Left ventricle myocardium superior (tissue), 1 donor: Measurements from ENCODE around the gene ZNF503. TPM values are rescaled to one million over a fixed set of nuclear protein-coding genes. Genes with fewer than 3 reads are reported as not detected.

Source experiments
- ATAC-seq: fragments of 200-7000 bp; cut with Tn5 transposase; one replicate; pipeline ENCODE4 v1.9.1; 2020; ENCODE audit warnings: mild to moderate bottlenecking, moderate library complexity
- DNase-seq: peaks from one replicate; pipeline ENCODE4 v3.0.0-alpha.2; 2020
- intact Hi-C: fragments of 100-400 bp; cut with micrococcal nuclease; formaldehyde crosslinking; loops from one replicate; pipeline ENCODE4 v1.11.0; 2022
- total RNA-seq: library from RNA; stranded (reverse); fragmentation: NEBNext Ultra II Directional; extraction: Animal tissue kit (Norgen Biotek cat#: 25700); gene quantifications from one replicate; pipeline ENCODE4 v1.2.1, GENCODE V29; 2021
- donor health status: DM: no; HTN: yes; CAD: no; lungs with severe emphysema.

ZNF503 gene
- total RNA-seq, 1 donor from 2014 or later, result 6.8 TPM

GRCh38 chr10:75432176-75432575 lies 30.6 kb upstream of the ZNF503 start:
- no peak for ATAC-seq
- no peak for DNase-seq
- intact Hi-C loops, result no loop called here

DNA sequence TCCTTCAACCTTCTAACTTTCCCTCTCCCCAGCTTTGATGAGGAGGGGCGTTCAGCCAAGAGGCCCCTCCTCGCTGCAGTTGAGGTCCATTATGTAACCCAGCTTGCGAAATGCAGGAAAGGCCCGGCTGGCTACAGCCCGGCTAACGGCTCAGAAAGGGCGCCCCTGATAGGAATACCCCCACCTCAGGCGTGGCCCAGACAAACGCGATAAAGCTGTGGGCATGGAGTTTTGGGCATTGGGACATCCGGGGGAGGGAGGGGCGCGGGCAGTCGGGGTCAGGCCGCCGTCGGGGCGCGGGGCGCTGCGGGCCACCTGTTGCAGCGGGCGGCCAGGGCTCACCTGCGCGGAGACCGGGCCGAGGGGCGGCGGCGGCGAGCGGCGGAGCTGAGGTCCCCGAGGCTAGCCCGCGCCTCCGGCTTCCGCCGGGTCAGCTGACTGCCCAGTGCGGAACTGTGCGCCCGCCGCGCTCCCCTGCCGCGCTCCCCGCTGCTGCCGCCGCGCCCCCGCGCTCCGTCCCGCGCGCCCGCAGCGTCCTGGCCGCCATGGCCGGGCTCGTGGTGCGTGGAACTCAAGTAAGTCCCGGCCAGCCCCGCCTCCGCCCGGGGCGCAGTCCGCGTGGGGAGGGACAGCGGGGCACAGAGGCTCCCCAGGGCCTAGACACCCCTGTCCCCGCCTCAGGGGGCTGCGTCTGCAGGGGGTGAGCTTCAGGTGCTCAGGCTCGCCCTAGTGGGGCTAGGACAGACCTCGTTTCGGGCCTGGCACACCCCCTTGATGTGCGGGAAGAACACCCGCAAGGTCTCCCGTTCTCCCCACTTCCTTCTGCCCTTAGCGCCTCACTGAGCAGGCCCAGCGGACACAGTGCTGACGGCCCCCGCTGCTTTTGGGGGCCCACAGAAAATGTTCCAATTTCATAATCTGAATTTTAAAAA lies 29.9 kb upstream of the ZNF503 start, which contains the start of gene LRMDA:
LRMDA (plus strand) TSS at position 445 of the 932 bp plus-strand sequence.
- ATAC-seq (peak; percentile 74), DNase-seq (peak; percentile 77)
- intact Hi-C loops, result no loop called here

DNA sequence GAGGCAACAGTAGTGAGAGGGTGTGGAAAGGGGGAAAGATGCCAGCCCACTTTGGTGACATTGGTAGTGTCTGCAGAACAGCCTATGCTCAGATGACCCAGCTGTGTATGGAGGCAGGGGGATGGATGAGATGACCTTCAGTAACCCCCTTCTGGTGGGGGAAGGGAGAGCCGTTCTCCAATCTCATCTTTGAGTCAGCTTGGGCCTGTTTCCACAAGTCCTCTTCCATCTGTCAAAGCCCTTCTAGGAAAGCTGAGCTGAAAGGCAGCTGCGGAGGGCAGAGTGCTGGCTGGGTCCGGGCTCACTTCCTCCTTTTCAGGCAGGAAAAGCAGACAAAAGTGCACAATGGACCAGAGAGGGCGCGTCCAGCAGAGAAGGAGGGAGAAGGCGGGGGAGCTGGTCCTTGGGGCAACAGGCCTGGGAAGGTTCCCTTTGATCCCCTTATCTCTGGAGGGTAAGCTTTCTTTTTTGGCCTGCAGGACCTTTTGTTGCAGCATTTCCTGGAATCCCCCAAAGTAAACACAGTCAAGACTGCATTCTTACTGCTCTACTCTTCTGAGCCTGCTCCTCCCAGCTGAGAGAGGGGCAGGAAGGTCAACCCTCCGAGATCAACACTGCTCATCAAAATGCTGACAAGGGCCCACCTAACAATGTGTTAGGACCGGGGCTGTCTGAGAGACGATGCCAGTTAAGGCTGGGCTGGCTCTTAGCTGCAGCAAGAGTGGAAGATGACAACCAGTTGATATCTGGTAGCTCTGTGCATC lies 28.6 kb upstream of the ZNF503 start:
- DNase-seq (peak; percentile 71), ATAC-seq (peak; percentile 79)
- intact Hi-C loops, result no loop called here

DNA sequence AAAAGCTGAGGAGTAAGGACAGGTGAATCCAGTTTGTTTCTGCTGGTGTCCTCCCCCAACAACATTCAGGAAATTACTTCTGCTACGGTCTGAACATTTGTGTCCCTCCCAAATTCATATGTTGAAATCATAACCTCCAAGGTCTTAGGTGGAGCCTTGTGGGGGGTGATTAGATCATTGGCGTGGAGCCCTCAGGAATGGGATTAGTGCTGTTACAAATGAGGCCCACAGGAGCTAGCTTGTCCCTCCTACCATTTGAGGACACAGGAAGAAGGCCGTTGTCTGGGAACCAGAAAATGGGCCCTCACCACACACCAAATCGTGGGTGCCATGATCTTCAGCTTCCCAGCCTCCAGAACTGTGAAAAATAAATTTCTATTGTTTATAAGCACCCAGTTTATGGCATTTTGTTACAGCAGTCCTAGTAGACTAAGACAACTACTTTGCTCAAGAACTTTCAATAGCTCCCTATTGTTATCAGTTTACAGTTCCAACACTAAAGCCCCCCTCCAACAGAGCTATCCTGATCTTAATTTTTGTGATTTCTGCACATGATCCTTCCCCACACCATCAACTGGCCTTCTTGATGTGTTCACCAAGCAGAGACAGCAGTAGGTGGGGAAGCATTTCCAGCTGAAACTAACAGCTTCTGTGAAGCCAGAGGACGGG lies 27.7 kb upstream of the ZNF503 start:
- ATAC-seq (peak; percentile 39), DNase-seq (no peak)
- intact Hi-C loops, result no loop called here

DNA sequence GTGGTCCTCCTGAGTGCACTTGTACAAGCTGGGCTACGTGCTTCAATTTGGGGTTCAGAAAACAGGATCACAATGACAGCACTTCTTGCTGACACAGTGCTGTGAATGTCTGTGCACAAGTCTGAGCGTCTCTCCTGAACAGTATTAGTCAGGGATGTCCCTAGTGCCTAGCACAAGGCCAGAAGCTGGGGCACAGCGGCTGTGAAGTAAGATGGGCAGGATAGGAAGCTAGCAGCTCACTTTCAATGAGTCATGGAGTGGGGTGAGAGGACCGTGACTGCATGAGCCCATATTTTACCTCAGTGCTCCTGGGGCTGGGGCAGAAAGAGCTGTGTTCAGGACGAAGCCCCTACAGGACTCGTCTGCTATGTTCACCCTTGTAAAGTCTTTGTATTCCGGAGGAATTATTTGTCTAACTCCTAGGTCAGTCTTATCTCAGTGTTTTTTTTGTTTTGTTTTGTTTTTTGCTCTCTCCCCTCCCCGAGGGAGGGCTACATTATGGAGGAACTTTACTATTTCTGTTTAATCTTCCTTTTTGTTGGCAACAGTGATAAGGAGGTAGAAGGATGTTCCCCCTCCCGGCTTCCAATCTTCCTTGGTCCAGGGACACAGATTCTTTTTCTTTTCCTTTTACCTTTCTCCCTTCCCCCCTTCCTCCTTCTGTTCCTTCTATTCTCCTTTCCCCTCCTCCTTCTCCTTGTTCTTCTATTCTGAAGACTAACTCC lies 27.0 kb upstream of the ZNF503 start:
- ATAC-seq (no peak), DNase-seq (no peak)
- intact Hi-C loops, result no loop called here

GRCh38 chr10:75427951-75428350 lies 26.4 kb upstream of the ZNF503 start:
- no peak for ATAC-seq
- DNase-seq, result no peak
- intact Hi-C loops, result no loop called here

DNA sequence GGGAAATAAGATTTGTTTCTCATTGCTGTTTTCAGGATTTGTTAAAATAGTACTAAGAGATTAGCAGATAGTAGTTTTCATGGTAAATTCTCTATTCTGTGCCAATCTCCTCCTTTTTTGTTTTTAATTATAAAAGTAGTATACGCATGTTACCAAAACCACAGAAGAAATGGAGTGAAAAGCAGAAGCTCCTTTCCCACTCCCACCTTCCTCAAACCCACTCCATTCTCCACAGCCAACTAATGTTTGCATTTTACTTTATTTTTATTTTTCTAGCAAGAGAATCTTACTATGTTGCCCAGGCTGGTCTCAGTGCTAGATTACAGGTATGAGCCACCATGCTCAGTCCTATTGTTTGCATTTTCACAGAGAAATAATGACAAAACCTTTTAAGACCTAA lies 25.3 kb upstream of the ZNF503 start:
- ATAC-seq (no peak), DNase-seq (no peak)
- intact Hi-C loops, result no loop called here

DNA sequence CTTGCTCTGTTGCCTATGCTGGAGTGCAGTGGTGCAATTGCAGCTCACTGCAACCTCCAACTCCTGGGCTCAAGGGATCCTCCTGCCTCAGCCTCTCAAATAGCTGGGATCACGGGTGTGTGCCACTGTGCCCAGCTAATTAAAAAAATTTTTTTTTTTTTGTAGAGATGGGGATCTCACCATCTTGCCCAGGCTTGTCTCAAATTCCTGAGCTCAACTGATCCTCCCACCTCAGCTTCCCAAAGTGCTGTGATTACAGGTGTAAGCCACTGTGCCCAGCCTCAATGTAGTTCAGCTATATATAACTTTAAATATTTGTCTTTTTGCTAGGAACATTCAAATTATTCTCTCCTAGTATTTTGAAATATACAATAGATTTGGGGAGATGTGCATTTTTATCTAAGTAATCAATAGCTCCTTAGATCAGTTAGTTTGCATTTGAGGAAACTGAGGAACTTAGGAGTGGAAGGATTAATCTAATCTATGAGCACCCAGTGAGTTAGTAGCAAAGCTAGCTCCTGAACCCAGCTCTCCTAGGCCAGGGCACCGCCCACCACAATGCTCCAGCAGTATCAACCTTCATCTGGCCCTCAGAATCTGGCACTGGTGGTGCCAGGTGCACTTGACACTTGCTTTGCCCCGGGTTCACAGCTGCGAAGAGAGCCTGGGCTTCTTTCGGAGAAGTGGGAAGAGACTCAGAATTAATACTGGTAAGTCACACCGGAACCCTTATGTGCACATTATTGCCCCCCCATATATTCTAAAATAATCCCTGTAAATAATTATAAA lies 23.9 kb upstream of the ZNF503 start:
- intact Hi-C loops, result no loop called here
- ATAC-seq (no peak), DNase-seq (no peak)

DNA sequence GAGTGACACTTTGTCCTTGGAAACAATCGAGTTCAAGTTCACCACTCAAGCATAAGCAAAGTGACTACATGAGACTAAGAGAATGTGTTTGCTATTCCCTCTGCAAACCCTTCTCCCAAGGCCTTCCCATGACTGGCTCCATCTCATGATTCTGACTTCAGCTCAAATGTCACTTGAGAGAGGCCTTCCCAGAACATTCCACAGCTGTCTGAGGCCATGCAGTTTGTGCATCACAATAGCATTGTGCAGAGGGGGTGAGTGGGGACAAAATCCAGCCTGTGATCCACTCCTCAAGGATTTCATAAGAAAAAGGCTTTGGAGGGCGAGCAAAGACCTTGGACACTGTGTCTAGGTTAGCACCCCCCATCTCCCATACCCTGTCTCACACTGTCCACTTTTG lies 23.0 kb upstream of the ZNF503 start:
- intact Hi-C loops, result no loop called here
- ATAC-seq (no peak), DNase-seq (no peak)

DNA sequence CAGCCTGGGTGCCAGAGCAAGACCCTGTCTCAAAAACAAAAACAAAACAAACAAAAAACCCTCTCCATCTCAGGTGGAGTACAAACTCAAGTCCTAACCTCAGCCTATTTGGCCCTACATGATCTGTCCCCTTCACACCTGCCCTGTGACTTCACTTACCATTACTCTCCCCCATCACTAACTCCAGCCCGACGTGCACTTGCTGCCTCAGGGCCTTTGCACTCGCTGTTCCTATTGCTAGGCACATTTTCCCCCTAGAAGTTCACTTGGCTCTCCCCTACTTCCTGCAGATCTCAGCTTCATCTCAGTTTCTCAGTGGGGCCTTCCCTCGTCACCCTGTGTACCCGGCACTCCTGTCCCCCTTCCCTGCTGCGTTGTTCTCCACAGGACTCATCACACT lies 21.3 kb upstream of the ZNF503 start:
- DNase-seq (no peak), ATAC-seq (no peak)
- intact Hi-C loops, result no loop called here

DNA sequence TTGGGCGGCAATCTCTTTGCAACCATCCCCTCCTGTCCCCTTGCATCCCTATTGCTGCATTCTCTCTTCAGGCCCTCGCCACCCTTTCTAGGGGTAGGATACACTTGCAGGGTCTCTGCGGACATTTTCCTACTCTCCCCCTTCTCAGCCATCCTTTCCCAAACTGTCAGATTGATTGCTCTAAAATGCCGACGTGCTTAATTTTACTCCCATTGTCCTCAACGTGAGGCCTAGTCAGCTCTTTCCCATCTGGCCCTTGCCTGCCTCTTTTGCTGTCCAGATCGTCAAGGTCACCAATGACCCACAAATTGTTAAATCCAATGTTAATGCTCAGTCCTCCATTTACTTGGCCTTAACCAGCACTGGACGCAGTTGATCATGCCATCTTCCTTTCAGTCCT lies 17.1 kb upstream of the ZNF503 start:
- ATAC-seq (no peak), DNase-seq (no peak)
- intact Hi-C loops, result no loop called here

GRCh38 chr10:75418293-75418692 lies 16.7 kb upstream of the ZNF503 start:
- ATAC-seq (no peak), DNase-seq (no peak)
- intact Hi-C loops, result no loop called here

GRCh38 chr10:75417522-75417927 lies 16.0 kb upstream of the ZNF503 start:
- ATAC-seq (no peak), DNase-seq (no peak)
- intact Hi-C loops, result no loop called here

DNA sequence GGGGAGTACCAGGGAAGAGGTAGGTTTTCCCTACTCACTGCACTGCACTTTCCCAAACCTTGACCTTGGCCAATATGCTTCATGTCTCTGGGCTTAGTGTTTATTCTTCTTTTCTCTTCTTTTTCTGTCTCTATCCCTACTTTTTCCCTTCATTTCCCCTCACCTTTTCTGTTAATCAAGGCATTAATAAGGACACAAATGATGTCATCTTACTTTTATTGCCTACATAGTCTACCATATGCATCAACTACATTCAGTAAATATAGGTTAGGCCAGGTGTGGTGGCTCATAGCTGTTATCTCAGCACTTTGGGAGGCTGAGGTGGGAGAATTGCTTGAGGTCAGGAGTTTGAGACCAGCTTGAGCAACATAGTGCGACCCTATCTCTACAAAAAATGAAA lies 13.0 kb upstream of the ZNF503 start:
- ATAC-seq, result no peak
- intact Hi-C loops, result no loop called here
- DNase-seq, result no peak

DNA sequence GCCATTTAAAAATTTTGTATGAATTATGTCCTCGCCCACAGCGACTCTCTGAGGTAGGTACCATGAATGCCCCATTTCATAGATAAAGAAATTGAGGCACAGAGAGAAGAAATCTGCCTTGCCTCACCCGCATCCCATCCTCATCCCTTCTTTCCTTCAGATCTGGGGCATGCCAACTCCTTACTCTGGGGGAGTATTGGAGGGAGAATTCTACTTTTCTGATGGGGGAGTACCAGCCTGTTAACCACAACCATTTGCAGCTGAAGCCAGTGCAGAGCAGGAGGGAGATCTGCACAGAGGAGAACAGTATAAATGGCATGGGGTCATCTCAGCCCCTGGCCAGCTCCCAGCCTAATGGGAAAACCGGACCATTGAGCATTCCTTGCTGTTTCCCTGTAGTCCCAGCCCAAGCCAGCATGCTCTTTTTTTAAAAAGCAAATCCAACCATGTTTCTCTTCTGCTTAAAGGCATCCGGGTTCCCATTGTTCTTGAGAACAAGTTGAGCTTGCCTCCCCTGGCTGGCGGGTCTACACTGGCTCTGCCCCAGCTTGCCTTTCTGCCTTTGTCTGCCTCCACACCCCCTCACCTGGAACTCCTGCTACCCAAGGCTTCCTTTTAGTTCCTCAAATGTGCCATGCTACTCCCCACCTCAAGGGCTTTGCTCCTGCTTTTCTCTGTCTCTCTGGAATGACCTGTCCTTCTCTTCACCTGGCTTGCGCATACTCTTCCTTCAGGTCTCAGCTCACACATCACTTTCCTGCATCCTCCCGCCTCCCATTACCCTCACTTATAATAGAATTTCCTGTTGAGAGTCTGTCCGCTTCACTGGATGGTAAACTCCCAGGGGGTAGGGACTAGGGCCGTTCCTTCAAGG lies 8.8 kb upstream of the ZNF503 start:
- DNase-seq, result peak; percentile 45
- ATAC-seq, result peak; percentile 18
- intact Hi-C loops, result no loop called here

DNA sequence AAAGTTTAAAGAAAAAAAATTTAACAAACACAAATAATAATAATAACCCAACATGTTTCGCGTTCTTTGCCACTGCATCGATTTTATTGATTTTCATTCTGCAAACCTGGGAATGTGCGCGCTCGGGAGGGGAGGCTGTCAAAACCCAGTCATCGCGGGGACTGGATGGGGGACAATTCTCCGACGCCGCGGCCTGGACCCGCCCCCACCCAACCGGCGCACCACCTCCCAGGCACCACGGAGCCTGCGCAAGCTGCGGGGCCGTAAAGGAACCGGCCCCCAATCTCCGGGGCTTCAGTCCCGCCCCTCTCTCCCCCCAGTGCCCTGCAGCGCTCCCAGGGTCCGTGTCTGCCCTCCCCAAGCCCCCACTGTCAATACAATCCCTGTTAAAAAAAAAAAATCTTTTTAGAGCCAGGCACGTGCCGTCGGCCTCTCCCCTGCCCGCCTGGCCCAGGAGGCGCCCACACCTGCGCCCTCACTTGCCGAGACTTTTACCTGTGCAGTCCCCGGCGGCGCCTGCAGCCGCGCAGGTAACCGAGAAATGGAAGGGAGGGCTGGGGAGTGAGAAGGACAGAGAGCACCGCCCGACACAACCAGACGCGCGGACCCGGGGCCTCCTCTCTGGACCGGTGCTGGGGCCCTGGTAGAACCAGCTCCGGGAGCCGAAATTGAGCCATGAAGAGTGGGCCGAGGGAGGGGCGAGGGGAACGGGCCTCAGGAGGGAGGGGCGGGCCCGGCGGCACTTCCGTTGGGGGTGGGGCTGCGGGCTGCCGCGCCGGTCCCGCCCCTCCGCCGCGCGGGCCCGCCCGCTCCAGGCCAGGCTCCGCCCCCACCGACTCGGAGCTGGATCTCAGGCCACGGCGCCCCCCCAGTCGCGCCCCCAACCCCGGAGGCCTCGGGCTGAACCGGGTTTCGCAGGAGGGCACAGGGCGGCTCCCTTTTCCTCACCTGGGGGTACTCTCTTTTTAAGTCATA lies 7.6 kb upstream of the ZNF503 start:
- intact Hi-C loops, result loop anchor here (10.0 kb wide), 1 partner anchor 896 kb away; no protein-coding TSS in a partner anchor
- DNase-seq (peak; percentile 89), ATAC-seq (peak; percentile 94)
